SJCRH30 (cell line): ENCODE results near the gene MIGA2. TPM values are rescaled to one million over a fixed set of nuclear protein-coding genes. Genes with fewer than 3 reads are reported as not detected.

Source experiments
- DNase-seq, 2 experiments: peaks; one replicate each; pipeline ENCODE4 v3.0.0-alpha.2; 2015 to 2020
- H3K27ac ChIP-seq: fragments of 250-450 bp; sonication (Bioruptor Pico); 2 replicates; pipeline ENCODE4 v1.5.1; 2020; ENCODE audit warnings: mild to moderate bottlenecking, moderate library complexity
- H3K27me3 ChIP-seq: fragments of 250-450 bp; sonication (Bioruptor Pico); 2 replicates; pipeline ENCODE4 v1.5.1; 2020; ENCODE audit warnings: mild to moderate bottlenecking, moderate library complexity
- H3K36me3 ChIP-seq: fragments of 250-450 bp; sonication (Bioruptor Pico); 2 replicates; pipeline ENCODE4 v1.5.1; 2020; ENCODE audit warnings: mild to moderate bottlenecking, moderate library complexity
- H3K4me1 ChIP-seq: fragments of 250-450 bp; sonication (Bioruptor Pico); 2 replicates; pipeline ENCODE4 v1.5.1; 2020; ENCODE audit warnings: mild to moderate bottlenecking, moderate library complexity
- H3K4me3 ChIP-seq: fragments of 250-450 bp; sonication (Bioruptor Pico); 2 replicates; pipeline ENCODE4 v1.5.1; 2020; ENCODE audit warnings: mild to moderate bottlenecking, moderate library complexity
- H3K9me3 ChIP-seq: fragments of 250-450 bp; sonication (Bioruptor Pico); replicated peaks from 2 replicates; pipeline ENCODE4 v1.5.1; 2020; ENCODE audit warnings: mild to moderate bottlenecking, moderate library complexity
- total RNA-seq: library from RNA; depleted of rRNA; stranded (reverse); fragments of >200 nt; shearing (Covaris generic); gene quantifications from 2 replicates; pipeline ENCODE4 v1.2.3, GENCODE V29; 2014

The MIGA2 gene
- total RNA-seq, 1 experiment from 2014 or later, result 32.5 TPM

GRCh38 chr9:129069862-129070641 is 33.6 kb downstream of the MIGA2 start:
- Histone ChIP-seq H3K27me3 (no peaks in the 10 kb centered on the region), H3K36me3 (peaks cover 14% of the 10 kb centered on the region), H3K27ac (no peak overlapping the region), H3K4me1 (peaks cover 8% of the 10 kb centered on the region; the same call in 1 of the 2 replicates), H3K9me3 (no peaks in the 10 kb centered on the region), H3K4me3 (no peak overlapping the region)
- no peak for DNase-seq

DNA sequence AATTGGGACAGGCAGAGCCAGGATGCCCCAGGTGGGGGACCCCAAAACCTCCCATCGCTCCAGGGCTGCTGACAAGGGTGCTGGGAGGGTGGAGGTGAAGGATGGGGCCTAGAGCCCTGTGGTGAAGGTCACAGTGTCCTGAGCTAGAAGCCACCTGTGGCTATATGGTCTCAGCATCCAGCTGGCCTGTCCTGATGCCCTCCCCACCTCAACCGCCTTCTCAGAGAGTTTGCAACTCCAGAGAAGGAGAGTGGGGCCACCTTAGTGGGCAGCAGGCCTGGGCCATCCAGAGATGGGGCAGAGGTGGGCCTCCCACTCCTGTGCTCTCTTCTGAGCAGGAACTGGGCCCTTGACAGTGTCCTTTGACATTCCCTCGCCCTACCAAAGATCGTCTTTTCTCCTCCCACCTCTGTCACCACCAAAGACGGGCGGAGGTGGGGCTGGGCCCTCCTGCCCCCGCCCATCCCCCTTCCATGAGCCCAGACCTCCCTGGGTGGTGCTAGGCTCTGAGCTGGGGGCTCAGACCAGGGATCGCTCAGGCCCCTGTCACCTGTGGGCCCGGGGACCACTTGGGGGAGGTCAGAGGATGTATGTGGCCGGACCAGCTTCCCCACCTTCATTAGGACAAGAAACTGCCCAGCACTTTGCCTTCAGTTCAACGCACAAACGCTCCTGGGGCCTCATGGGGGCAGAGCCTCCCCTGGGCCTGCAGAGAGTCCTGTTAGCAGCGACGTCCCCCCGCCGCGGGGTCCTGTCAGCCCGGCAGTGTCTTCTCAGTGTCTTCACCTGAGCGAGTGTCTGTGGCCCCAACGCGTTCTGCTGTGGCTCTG is 34.5 kb downstream of the MIGA2 start:
- no peaks in the 10 kb centered on the region for H3K27me3 ChIP-seq
- peaks cover 8% of the 10 kb centered on the region; the same call in 1 of the 2 replicates for H3K4me1 ChIP-seq
- no peak for DNase-seq
- peaks cover 5% of the 10 kb centered on the region; the same call in 1 of the 2 replicates for H3K36me3 ChIP-seq
- no peak overlapping the region for H3K4me3 ChIP-seq
- no peaks in the 10 kb centered on the region for H3K9me3 ChIP-seq
- no peak overlapping the region for H3K27ac ChIP-seq

GRCh38 chr9:129071526-129072126 is 35.2 kb downstream of the MIGA2 start:
- H3K4me1 ChIP-seq, result peaks cover 8% of the 10 kb centered on the region; the same call in 1 of the 2 replicates
- H3K27ac ChIP-seq, result no peak overlapping the region
- no peaks in the 10 kb centered on the region for H3K27me3 ChIP-seq
- H3K9me3 ChIP-seq, result no peaks in the 10 kb centered on the region
- no peak for DNase-seq
- no peak overlapping the region for H3K4me3 ChIP-seq
- 0 out of 2 replicates have a peak, but pooled peaks cover 5% of the 10 kb centered on the region for H3K36me3 ChIP-seq

DNA sequence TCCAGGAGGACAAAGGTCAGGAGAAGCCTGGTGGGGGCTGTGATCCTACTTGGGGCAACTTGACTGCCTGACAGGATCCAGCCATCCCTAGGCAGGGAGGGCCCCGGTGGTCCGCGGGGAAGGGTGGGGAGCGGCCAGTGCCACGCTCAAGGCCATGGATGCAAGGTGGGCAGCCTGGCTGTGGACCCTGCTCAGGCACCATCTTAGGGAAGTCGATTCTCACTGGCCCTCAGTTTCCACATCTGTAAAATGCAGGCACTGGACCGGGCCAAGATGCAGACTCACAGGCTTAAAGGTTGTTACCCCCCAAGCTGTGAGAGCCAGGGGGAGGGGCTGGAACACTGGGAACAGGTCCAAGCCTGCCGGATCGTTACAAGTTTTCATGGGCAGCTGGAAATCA is 35.7 kb downstream of the MIGA2 start:
- no peak for DNase-seq
- Histone ChIP-seq H3K27ac (no peak overlapping the region), H3K9me3 (no peaks in the 10 kb centered on the region), H3K27me3 (no peaks in the 10 kb centered on the region), H3K4me3 (no peak overlapping the region), H3K4me1 (peaks cover 8% of the 10 kb centered on the region; the same call in 1 of the 2 replicates), H3K36me3 (0 out of 2 replicates have a peak, but pooled peaks cover 5% of the 10 kb centered on the region)

- no peak overlapping the region for H3K4me3 ChIP-seq
- DNase-seq, result no peak
- H3K4me1 ChIP-seq, result peaks cover 8% of the 10 kb centered on the region; the same call in 1 of the 2 replicates
- no peaks in the 10 kb centered on the region for H3K36me3 ChIP-seq
- no peak overlapping the region for H3K27ac ChIP-seq
- no peaks in the 10 kb centered on the region for H3K9me3 ChIP-seq
- no peaks in the 10 kb centered on the region for H3K27me3 ChIP-seq
Measured at GRCh38 chr9:129073404-129073803, 37.0 kb downstream of the MIGA2 start.

GRCh38 chr9:129074106-129074505 is 37.7 kb downstream of the MIGA2 start:
- Histone ChIP-seq H3K36me3 (no peaks in the 10 kb centered on the region), H3K9me3 (no peaks in the 10 kb centered on the region), H3K27ac (no peak overlapping the region), H3K4me3 (no peak overlapping the region), H3K4me1 (peaks cover 4% of the 10 kb centered on the region; the same call in 1 of the 2 replicates), H3K27me3 (no peaks in the 10 kb centered on the region)
- no peak for DNase-seq

DNA sequence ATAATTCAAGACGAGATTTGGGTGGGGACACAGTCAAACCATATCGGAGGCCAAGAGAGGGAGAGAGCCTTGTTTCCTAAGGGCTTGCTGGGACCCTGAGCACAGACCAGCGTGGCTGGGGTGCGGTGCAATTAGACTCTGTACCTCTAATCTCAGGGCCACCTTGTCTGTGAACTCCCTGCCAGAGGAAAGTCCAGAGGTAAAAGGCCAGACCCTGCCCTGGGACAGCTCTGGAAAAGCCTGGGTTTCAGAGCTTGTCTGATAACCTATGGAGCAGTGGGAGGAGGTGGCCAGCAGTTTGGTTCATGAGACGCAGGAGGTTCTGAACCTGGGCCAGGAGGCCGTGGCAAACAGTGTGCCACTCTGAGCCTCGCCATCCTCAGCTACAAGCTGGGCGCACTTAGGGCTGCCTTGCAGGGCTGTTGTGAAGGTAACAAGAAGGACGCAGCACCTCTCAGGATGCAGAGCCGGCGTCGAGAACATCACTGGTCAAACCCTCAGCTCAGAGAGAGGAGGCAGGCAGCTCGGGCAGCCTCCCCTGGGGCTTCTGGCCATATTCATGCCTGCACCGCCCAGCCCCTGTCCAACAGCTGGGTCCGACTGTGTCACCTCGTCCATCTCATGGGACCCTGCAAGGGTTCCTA is 39.7 kb downstream of the MIGA2 start:
- Histone ChIP-seq H3K9me3 (no peaks in the 10 kb centered on the region), H3K36me3 (no peaks in the 10 kb centered on the region), H3K27me3 (no peaks in the 10 kb centered on the region), H3K27ac (no peak overlapping the region), H3K4me3 (no peak overlapping the region), H3K4me1 (no peaks in the 10 kb centered on the region)
- no peak for DNase-seq

GRCh38 chr9:129076640-129077037 is 40.2 kb downstream of the MIGA2 start:
- Histone ChIP-seq H3K27ac (no peak overlapping the region), H3K27me3 (no peaks in the 10 kb centered on the region)
- DNase-seq, result no peak

DNA sequence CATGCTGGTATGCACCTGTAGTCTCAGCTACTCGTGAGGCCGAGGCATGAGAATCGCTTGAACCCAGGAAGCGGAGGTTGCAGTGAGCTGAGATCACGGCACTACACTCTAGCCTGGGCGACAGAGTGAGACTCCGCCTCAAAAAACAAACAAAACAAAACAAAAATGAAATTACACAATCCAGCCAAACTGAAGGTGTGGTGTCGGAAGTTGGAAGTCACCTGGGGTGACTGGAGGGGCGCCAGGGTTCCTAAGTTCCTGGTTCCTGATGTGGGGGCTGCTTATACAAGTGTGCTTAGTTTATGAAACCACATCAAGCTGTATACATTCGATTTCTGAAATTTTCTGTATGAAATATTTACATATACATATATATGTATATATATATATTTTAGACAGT is 40.8 kb downstream of the MIGA2 start:
- H3K27me3 ChIP-seq, result no peaks in the 10 kb centered on the region
- H3K36me3 ChIP-seq, result no peaks in the 10 kb centered on the region
- no peak overlapping the region for H3K27ac ChIP-seq
- DNase-seq, result no peak
- no peaks in the 10 kb centered on the region for H3K9me3 ChIP-seq
- H3K4me3 ChIP-seq, result no peak overlapping the region
- H3K4me1 ChIP-seq, result 0 out of 2 replicates have a peak, but pooled peaks cover 3% of the 10 kb centered on the region

More at GRCh38 chr9:129076640-129077037, 40.2 kb downstream of the MIGA2 start:
- H3K4me3 ChIP-seq, result no peak overlapping the region
- H3K4me1 ChIP-seq, result no peaks in the 10 kb centered on the region
- H3K36me3 ChIP-seq, result no peaks in the 10 kb centered on the region
- no peaks in the 10 kb centered on the region for H3K9me3 ChIP-seq

GRCh38 chr9:129078691-129079503 is 42.5 kb downstream of the MIGA2 start:
- no peak overlapping the region for H3K27ac ChIP-seq
- no peaks in the 10 kb centered on the region for H3K9me3 ChIP-seq
- H3K36me3 ChIP-seq, result no peaks in the 10 kb centered on the region
- DNase-seq, result no peak
- 0 out of 2 replicates have a peak, but pooled peaks cover 3% of the 10 kb centered on the region for H3K4me1 ChIP-seq
- H3K4me3 ChIP-seq, result no peak overlapping the region
- H3K27me3 ChIP-seq, result no peaks in the 10 kb centered on the region

DNA sequence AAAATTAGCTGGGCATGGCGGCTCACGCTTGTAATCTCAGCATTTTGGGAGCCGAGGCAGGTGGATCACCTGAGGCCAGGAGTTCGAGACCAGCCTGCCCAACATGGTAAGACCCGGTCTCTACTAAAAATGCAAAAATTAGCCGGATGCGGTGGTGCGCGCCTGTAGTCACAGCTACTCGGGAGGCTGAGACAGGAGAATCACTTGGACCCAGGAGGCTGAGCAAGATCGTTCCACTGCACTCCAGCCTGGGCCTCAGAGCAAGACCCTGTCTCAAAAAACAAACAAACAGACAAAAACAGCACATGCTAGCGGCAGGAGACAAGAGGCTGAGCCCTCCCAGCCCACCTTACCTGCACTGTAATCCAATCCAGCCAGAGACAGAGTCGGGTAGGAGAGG is 43.4 kb downstream of the MIGA2 start:
- peaks cover under 1% of the 10 kb centered on the region; the same call in 1 of the 2 replicates for H3K36me3 ChIP-seq
- H3K27me3 ChIP-seq, result no peaks in the 10 kb centered on the region
- 0 out of 2 replicates have a peak, but pooled peaks cover 3% of the 10 kb centered on the region for H3K4me1 ChIP-seq
- no peaks in the 10 kb centered on the region for H3K9me3 ChIP-seq
- no peak for DNase-seq
- H3K4me3 ChIP-seq, result peak overlapping the region; percentile 85
- no peak overlapping the region for H3K27ac ChIP-seq

DNA sequence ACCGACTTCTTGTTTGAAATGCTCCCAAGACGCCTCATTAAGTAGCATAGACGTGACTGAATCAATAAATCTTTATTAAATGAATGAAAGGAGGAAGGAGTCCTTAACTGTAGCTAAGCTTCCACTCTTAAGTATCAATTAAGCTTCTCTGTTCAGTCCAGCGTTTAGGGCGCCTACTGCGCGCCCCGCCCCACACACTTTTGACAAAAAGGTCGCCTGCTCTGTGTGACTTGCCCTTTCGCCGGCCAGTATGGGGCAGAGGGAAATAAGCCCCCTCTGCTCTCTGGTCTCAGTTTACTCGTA is 43.8 kb downstream of the MIGA2 start:
- DNase-seq, result no peak
- H3K27ac ChIP-seq, result no peak overlapping the region
- H3K36me3 ChIP-seq, result peaks cover 5% of the 10 kb centered on the region
- H3K4me3 ChIP-seq, result peak overlapping the region; percentile 85
- 0 out of 2 replicates have a peak, but pooled peaks cover 3% of the 10 kb centered on the region for H3K4me1 ChIP-seq
- no peaks in the 10 kb centered on the region for H3K9me3 ChIP-seq
- H3K27me3 ChIP-seq, result no peaks in the 10 kb centered on the region

DNA sequence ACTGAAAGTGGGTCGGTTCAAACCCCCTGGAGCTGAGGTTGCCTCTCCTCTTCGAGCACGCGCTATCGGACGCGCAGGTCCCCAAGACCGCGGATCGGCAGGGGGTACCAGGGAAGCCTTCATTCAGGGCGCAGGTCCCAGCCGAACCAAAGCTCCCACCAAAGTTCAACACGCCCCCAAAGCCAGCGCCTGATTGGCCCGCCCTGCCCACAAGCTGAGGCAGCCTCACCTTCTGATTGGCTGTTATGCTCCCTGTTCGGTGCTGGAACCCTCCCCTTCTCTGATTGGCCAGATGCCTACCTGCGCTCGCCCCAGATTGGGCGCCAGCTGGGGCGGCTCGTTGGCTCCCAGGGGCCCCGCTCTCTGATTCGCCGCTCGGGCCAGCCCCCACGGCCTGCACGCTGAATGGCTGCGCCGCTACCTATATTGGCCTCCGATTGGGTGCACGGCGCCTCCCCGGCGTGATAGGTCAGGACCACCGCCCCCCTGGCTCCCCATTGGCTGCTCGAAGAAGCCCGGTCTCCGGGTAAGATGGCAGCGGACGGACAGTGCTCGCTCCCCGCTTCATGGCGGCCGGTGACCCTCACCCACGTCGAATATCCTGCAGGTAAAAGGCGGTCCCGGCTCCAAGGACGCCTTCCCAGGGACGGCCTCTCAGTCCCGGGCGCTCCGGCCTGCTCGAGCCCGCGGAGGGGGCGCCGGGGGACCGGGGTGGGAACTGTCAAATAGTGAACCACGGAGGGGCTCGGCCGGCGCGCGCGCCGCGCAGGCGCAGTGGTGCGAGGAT is 44.4 kb downstream of the MIGA2 start, which contains the start of gene DOLPP1:
DOLPP1 (plus strand) TSS at position 511 of the 787 bp plus-strand sequence; CDS start at position 532, 21 bp downstream.
- DNase-seq, result peak; percentile 100
- Histone ChIP-seq H3K27me3 (no peaks in the 10 kb centered on the region), H3K9me3 (no peaks in the 10 kb centered on the region), H3K27ac (peak within 1 kb of the TSS; percentile 55), H3K36me3 (peaks cover 9% of the 10 kb centered on the region), H3K4me3 (peak within 1 kb of the TSS; percentile 85), H3K4me1 (0 out of 2 replicates have a peak, but pooled peaks cover 3% of the 10 kb centered on the region)
